ENCODE measurements around the gene ERMAP.
"Not testable (repeated sequence)": the region's sequence is repeated elsewhere in the genome, so short reads cannot be mapped to it uniquely, and the experiment has no call there.

The ERMAP gene

GRCh38 chr1:42807056-42807668 is 9.8 kb upstream of the ERMAP start:
- DNase-seq (ENCODE audit: low read depth): no peak

- DNase-seq (ENCODE audit: low read depth): not testable (repeated sequence)
These were observed 2.1 kb upstream of the ERMAP start for GRCh38 chr1:42814815-42815214.

GRCh38 chr1:42815941-42816584 is 859 bp upstream of the ERMAP start:
- DNase-seq (ENCODE audit: low read depth): no peak

GRCh38 chr1:42817440-42817767 is 482 bp downstream of the ERMAP start:
- DNase-seq (ENCODE audit: low read depth): no peak

- no peak for DNase-seq (ENCODE audit: low read depth)
These were observed 1.1 kb downstream of the ERMAP start for GRCh38 chr1:42817976-42818375.

GRCh38 chr1:42820813-42821212 is 3.9 kb downstream of the ERMAP start:
- DNase-seq (ENCODE audit: low read depth): no peak

- DNase-seq (ENCODE audit: low read depth): no peak
These were observed 4.8 kb downstream of the ERMAP start for GRCh38 chr1:42821690-42822089.

- DNase-seq (ENCODE audit: low read depth): no peak
These were observed 6.0 kb downstream of the ERMAP start for GRCh38 chr1:42822800-42823392.

GRCh38 chr1:42824481-42825035 is 7.6 kb downstream of the ERMAP start:
- DNase-seq (ENCODE audit: low read depth): no peak

- DNase-seq (ENCODE audit: low read depth): no peak
These were observed 8.3 kb downstream of the ERMAP start for GRCh38 chr1:42825036-42825851.

- DNase-seq (ENCODE audit: low read depth): no peak
These were observed 13.7 kb downstream of the ERMAP start for GRCh38 chr1:42830631-42831030.

- no peak for DNase-seq (ENCODE audit: low read depth)
These were observed 14.4 kb downstream of the ERMAP start for GRCh38 chr1:42831273-42831672.

- DNase-seq (ENCODE audit: low read depth): no peak
These were observed 15.8 kb downstream of the ERMAP start for GRCh38 chr1:42832641-42833240.

- DNase-seq (ENCODE audit: low read depth): no peak
These were observed 17.1 kb downstream of the ERMAP start for GRCh38 chr1:42833981-42834380.

GRCh38 chr1:42834803-42835202 is 17.9 kb downstream of the ERMAP start:
- no peak for DNase-seq (ENCODE audit: low read depth)

GRCh38 chr1:42835422-42835821 is 18.5 kb downstream of the ERMAP start:
- no peak for DNase-seq (ENCODE audit: low read depth)

- no peak for DNase-seq (ENCODE audit: low read depth)
These were observed 20.8 kb downstream of the ERMAP start for GRCh38 chr1:42837709-42838108.

- no peak for DNase-seq (ENCODE audit: low read depth)
These were observed 21.7 kb downstream of the ERMAP start for GRCh38 chr1:42838482-42839190.

- no peak for DNase-seq (ENCODE audit: low read depth)
These were observed 24.1 kb downstream of the ERMAP start for GRCh38 chr1:42841010-42841409.

- DNase-seq (ENCODE audit: low read depth): no peak
These were observed 24.7 kb downstream of the ERMAP start for GRCh38 chr1:42841440-42842147.

- no peak for DNase-seq (ENCODE audit: low read depth)
These were observed 27.7 kb downstream of the ERMAP start for GRCh38 chr1:42844592-42845140.
